ENCODE results near the gene FBXO4.

Gene FBXO4, protein sequence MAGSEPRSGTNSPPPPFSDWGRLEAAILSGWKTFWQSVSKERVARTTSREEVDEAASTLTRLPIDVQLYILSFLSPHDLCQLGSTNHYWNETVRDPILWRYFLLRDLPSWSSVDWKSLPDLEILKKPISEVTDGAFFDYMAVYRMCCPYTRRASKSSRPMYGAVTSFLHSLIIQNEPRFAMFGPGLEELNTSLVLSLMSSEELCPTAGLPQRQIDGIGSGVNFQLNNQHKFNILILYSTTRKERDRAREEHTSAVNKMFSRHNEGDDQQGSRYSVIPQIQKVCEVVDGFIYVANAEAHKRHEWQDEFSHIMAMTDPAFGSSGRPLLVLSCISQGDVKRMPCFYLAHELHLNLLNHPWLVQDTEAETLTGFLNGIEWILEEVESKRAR

DNA sequence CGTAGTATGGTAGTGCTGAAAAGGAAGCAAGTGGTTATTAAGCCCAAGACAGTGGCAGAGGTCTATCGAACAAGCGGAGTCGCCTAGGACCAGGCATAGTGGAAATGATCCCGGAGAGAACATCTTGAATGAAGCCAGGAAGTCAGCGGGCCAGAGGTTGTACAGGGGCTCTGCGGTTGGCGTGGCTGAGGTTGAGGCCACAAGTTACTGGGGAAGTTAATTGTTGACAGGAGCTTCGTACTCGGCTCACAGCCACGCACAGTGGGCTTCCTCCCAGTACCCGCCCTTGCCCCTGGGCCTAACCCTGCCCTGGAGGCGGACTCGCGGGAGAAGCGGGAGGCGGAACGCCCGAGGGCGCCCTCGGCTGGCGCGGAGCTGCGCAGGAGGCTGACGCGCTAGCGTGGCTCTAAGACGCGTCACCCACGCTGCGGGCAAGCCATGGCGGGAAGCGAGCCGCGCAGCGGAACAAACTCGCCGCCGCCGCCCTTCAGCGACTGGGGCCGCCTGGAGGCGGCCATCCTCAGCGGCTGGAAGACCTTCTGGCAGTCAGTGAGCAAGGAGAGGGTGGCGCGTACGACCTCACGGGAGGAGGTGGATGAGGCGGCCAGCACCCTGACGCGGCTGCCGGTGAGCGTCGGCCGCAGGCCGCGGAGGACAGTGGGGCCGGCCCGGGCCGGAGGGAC lies at the start of gene FBXO4:
Gene FBXO4 (plus strand): TSS at position 410 of the 683 bp plus-strand sequence. CDS start 29 bp downstream, at position 439.
- peaks cover 6% of the 10 kb centered on the region; the same call in 1 of the 2 replicates for H3K4me1 ChIP-seq
- H3K36me3 ChIP-seq (replicated peaks) = peaks cover 6% of the 10 kb centered on the region; the same call in 1 of the 2 replicates
- in situ Hi-C loops (cut with MboI; ENCODE audit: low sequenced_read_pairs) = no loop called here
- H3K9me3 ChIP-seq = no peaks in the 10 kb centered on the region
- H3K27me3 ChIP-seq (ENCODE audit: low read depth) = no peaks in the 10 kb centered on the region
- DNase-seq (ENCODE audit: low spot score in 2 of 2) = peak; percentile 38 to 84
- H3K4me3 ChIP-seq = peak within 1 kb of the TSS; percentile 49

DNA sequence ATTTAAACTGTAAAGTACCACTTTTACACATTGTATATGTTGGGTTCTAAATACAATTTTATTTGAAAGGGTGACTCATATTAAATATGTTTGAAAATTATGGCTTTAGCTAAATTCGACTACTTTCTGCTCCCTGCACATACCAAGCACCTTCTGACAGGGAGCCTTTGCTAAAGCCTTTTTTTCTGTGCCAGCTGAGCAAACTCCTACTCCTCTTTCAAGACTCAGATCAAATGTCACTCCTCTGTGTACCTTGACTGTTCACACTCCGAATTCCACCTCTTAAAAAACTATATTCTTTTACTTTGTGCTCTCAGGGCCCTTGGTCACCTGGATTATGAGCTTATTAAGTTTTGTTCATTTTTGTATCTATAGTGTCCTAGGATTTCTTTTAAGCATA lies 48.4 kb upstream of the FBXO4 start:
- Histone ChIP-seq H3K36me3 (replicated peaks) (no peaks in the 10 kb centered on the region), H3K9me3 (no peaks in the 10 kb centered on the region), H3K27me3 (ENCODE audit: low read depth) (peaks cover 20% of the 10 kb centered on the region), H3K4me3 (no peak overlapping the region), H3K4me1 (peaks cover 6% of the 10 kb centered on the region)
- in situ Hi-C loops (cut with MboI; ENCODE audit: low sequenced_read_pairs) = no loop called here
- no peak for DNase-seq (ENCODE audit: low spot score in 2 of 2)

DNA sequence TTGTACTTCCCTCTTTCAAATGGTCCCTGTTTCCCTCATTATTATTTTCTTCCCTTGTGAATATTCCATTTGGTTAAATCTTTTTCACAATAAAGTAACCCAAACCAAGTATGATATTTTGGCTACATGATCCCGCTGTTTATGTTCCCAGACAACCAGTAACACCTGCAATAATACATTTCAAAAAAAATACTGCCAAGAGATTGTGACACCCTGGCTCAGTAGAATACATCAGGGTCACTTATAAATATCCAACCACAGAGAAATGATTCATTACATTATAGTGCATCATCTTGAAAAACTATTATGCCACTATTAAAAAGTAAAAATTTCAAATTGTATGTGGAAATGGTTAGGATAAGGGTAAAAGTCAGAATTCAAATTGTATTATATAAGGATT lies 47.7 kb upstream of the FBXO4 start:
- in situ Hi-C loops (cut with MboI; ENCODE audit: low sequenced_read_pairs) = no loop called here
- H3K9me3 ChIP-seq = no peaks in the 10 kb centered on the region
- peaks cover 20% of the 10 kb centered on the region for H3K27me3 ChIP-seq (ENCODE audit: low read depth)
- DNase-seq (ENCODE audit: low spot score in 2 of 2) = no peak
- H3K4me3 ChIP-seq = no peak overlapping the region
- no peaks in the 10 kb centered on the region for H3K36me3 ChIP-seq (replicated peaks)
- peaks cover 6% of the 10 kb centered on the region for H3K4me1 ChIP-seq

DNA sequence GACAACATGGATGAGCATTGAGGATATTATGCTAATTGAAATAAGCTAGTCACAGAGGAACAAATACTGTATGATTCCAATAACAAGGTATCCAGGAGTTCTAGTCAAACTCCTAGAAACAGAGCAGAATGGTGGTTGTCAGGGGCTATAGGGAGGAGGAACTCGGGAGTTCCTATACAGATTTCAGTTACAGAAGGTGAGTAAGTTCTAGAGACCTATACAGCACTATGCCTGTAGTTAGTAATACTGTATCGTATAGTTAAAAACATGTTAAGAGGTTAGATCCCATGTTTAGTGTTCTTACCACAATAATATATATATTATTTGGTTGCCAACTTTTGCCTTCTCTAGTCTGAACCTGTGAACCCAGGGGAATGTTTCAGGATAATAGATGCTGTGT lies 46.9 kb upstream of the FBXO4 start:
- Histone ChIP-seq H3K9me3 (no peaks in the 10 kb centered on the region), H3K4me3 (no peak overlapping the region), H3K27me3 (ENCODE audit: low read depth) (peaks cover 20% of the 10 kb centered on the region), H3K4me1 (peaks cover 6% of the 10 kb centered on the region), H3K36me3 (replicated peaks) (no peaks in the 10 kb centered on the region)
- no peak for DNase-seq (ENCODE audit: low spot score in 2 of 2)
- in situ Hi-C loops (cut with MboI; ENCODE audit: low sequenced_read_pairs) = no loop called here

DNA sequence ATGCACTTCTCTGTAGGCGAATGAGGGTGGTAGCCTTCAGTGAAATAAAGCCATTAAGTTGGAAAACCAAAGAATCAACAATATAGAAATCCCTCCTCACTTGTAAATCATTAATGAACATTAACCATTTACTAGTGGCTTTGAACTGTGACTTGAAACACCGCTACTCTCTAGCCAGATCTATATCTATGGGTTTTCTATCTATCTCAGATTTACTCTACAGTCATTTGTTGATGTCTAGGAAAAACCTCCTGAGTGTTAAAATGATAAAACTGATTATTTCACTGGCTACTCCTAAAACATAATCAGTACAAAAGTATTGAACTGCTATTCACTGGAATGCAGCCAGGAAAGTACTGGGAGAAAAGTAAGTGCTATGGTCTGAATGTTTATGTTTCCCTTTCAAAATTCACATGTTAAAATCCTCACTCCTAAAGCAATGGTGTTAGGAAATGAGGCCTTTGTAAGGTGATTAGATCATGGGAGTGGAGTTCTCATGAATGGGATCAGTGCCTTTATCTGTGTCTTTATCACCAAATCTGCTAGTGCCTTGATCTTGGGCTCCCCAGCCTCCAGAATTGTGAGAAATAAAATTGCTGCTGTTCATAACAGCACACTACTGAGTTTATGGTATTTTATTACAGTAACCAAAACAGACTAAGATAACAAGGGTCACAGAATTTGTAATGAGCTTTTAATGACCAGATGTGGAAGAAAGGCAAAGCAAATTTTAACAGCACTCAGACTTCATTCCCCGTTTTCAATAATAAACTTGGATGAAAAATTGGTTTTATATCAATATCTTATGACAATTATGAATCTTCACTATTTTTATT lies 46.2 kb upstream of the FBXO4 start:
- Histone ChIP-seq H3K4me3 (no peak overlapping the region), H3K36me3 (replicated peaks) (no peaks in the 10 kb centered on the region), H3K9me3 (no peaks in the 10 kb centered on the region), H3K4me1 (peaks cover 6% of the 10 kb centered on the region), H3K27me3 (ENCODE audit: low read depth) (peaks cover 17% of the 10 kb centered on the region)
- in situ Hi-C loops (cut with MboI; ENCODE audit: low sequenced_read_pairs) = no loop called here
- DNase-seq (ENCODE audit: low spot score in 2 of 2) = peak in 1 of 2 experiments; percentile 60

DNA sequence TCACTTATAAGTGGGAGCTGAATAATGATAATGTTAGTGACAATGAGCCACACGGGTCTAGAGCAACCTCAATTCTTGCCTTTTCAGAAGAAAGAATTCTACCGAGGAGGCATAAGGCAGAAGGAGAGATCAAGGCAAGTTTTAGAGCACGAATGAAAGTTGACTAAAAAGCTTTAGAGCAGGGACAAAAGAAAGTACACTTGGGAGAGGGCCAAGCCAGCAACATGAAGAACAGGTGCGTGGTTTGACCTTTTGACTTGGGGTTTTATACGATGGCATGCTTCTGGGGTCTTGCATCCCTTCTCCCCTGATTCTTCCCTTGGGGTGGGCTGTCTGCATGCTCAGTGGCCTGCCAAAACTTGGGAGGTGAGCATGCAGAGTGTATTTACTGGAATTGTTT lies 42.3 kb upstream of the FBXO4 start:
- H3K4me1 ChIP-seq = peaks cover 6% of the 10 kb centered on the region
- peaks cover 4% of the 10 kb centered on the region for H3K27me3 ChIP-seq (ENCODE audit: low read depth)
- no peak for DNase-seq (ENCODE audit: low spot score in 2 of 2)
- in situ Hi-C loops (cut with MboI; ENCODE audit: low sequenced_read_pairs) = no loop called here
- no peaks in the 10 kb centered on the region for H3K9me3 ChIP-seq
- no peaks in the 10 kb centered on the region for H3K36me3 ChIP-seq (replicated peaks)
- no peak overlapping the region for H3K4me3 ChIP-seq

DNA sequence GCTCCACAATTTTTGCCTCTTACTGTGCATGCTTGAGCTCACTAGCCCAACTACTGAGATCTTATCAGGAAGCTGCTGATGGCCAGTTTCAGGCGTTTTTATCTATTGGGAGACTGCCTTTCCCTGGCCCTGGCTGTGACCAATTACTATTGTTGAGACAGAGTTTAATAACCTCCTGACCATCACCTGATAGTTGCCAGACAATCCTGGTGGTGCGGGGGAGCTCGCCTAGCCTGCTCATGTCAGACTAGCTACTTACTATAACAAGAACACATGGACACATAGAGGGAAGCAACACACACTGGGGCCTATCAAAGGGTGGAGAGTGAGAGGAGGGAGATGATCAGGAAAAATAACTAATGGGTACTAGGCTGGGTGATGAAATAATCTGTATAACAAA lies 41.8 kb upstream of the FBXO4 start:
- H3K36me3 ChIP-seq (replicated peaks) = no peaks in the 10 kb centered on the region
- no peak for DNase-seq (ENCODE audit: low spot score in 2 of 2)
- H3K9me3 ChIP-seq = no peaks in the 10 kb centered on the region
- H3K4me1 ChIP-seq = peaks cover 6% of the 10 kb centered on the region
- no peak overlapping the region for H3K4me3 ChIP-seq
- in situ Hi-C loops (cut with MboI; ENCODE audit: low sequenced_read_pairs) = no loop called here
- no peaks in the 10 kb centered on the region; the same call in 1 of the 2 replicates for H3K27me3 ChIP-seq (ENCODE audit: low read depth)

DNA sequence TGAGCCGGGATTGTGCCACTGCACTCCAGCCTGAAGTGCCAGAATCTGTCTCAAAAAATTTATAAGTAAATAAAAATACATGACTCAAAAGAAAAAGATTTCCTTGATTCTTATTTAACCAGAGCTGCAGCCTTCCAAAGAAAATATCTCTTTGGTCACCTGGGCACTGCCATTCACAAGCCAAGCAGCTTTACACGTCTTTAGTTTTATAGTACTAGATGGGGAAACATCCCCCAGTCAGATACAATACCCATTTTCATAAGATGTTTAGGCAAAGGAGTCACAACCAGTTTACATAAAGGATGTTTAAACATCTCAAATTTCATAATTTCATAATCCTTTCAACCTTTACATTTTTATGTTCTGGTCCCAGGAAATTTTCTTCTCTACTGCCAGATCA lies 41.1 kb upstream of the FBXO4 start:
- in situ Hi-C loops (cut with MboI; ENCODE audit: low sequenced_read_pairs) = no loop called here

DNA sequence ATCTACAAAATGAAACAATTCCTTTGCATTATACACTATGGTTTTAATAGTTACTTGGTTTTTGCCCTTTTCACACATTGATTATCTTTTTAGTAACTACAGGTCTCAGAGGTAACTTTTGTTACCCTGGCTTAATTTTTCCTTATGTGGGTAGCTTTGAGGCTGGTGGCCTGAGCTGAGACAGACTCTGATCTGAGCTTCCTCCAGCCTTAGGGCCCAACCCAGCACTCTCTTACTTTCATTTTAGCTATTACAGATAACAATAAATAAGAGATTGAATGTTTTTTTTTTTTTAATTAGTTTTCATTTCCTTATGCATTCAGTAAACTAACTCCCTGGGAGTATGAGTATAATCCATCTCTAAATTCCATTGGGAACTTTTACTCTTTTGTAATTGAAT lies 39.8 kb upstream of the FBXO4 start:
- no peak for DNase-seq (ENCODE audit: low spot score in 2 of 2)
- in situ Hi-C loops (cut with MboI; ENCODE audit: low sequenced_read_pairs) = no loop called here
- Histone ChIP-seq H3K36me3 (replicated peaks) (no peaks in the 10 kb centered on the region), H3K4me1 (peaks cover 3% of the 10 kb centered on the region; the same call in 1 of the 2 replicates), H3K4me3 (no peak overlapping the region), H3K9me3 (no peaks in the 10 kb centered on the region), H3K27me3 (ENCODE audit: low read depth) (no peaks in the 10 kb centered on the region)

More for the DNA sequence above, 41.1 kb upstream of the FBXO4 start:
- H3K4me1 ChIP-seq = peaks cover 3% of the 10 kb centered on the region; the same call in 1 of the 2 replicates
- no peaks in the 10 kb centered on the region for H3K27me3 ChIP-seq (ENCODE audit: low read depth)
- H3K4me3 ChIP-seq = no peak overlapping the region
- H3K9me3 ChIP-seq = no peaks in the 10 kb centered on the region
- no peaks in the 10 kb centered on the region for H3K36me3 ChIP-seq (replicated peaks)
- no peak for DNase-seq (ENCODE audit: low spot score in 2 of 2)

DNA sequence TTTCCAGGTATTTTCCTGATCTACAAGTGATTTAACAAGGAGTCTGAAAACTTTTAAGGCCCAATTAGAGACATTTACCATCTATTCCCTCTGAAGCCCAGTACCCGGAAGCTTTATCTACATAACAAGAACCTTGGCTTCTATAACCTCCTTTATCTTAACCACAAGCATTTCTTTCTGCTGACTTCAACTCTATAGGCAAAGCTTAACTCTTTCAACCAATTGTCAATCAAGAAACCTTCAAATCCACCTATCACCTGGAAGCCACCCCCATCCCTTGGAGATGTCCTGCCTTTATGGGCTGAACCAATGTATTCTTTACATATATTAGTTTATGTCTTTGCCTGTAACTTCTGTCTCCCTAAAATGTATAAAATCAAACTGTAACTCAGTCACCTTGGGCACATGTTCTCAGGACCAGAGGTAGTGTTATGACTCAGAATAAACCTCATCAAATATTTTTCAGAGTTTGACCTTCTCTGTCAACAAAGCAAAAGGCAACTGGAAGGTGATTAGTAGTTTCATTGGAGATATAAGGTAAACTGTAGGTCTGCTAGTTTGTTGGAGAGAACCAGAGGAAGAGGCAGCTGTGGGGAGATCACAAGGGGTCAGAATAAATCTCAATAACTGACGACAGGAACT lies 33.9 kb upstream of the FBXO4 start:
- H3K36me3 ChIP-seq (replicated peaks) = no peaks in the 10 kb centered on the region
- H3K4me3 ChIP-seq = no peak overlapping the region
- in situ Hi-C loops (cut with MboI; ENCODE audit: low sequenced_read_pairs) = no loop called here
- no peaks in the 10 kb centered on the region for H3K4me1 ChIP-seq
- no peaks in the 10 kb centered on the region for H3K9me3 ChIP-seq
- DNase-seq (ENCODE audit: low spot score in 2 of 2) = no peak
- peaks cover 7% of the 10 kb centered on the region for H3K27me3 ChIP-seq (ENCODE audit: low read depth)

DNA sequence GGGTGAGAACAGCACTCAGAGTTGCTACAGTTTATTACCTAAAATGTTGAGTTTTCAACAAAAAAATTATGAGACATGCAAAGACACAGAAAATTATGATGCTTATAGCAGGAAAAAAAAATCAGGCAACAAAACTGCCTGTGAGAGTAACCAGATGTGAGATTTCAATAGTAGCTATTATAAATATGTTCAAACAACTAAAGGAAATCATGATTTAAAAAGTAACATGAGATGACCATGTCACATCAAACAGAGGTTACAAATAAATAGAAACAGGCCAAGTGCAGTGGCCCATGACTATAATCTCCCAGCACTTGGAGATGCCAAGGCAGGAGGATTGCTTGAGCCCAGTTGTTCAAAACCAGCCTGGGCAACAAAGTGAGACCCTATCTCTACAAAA lies 33.0 kb upstream of the FBXO4 start:
- in situ Hi-C loops (cut with MboI; ENCODE audit: low sequenced_read_pairs) = no loop called here
- no peaks in the 10 kb centered on the region for H3K36me3 ChIP-seq (replicated peaks)
- peaks cover 12% of the 10 kb centered on the region for H3K27me3 ChIP-seq (ENCODE audit: low read depth)
- no peak overlapping the region for H3K4me3 ChIP-seq
- H3K9me3 ChIP-seq = no peaks in the 10 kb centered on the region
- no peak for DNase-seq (ENCODE audit: low spot score in 2 of 2)
- H3K4me1 ChIP-seq = no peaks in the 10 kb centered on the region

DNA sequence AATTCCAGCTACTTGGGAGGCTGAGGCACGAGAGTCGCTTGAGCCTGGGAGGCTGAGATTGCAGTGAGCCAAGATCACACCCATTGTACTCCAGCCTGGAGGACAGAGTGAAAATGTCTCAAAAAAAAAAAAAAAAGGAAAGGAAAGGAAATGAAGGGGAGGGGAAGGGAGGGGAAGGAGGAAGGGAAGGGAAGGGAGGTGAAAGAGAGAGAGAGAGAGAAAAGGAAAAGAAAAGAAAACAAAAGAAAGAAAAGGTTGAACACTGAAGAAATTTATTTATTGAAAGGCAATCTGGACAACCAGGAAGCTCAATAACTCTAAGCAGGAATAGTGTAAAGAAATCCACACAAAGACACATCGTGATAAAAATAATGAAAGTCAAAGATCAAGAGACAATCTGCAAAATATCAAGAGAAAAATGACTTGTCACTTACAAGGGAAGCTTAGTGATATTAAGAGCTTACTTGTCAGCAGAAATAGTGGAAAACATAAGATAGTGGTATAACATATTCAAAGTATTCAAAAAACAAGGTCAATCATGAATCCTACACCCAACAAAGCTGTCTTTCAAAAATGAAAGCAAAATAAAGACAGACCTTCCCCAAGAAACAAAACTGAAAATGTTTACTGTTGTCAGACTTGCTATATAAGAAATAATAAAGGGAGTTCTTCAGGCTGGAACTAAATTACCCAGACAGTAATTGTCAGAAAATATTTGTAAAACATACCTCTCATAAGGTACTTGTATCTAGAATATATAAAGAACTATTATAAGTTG lies 31.8 kb upstream of the FBXO4 start:
- in situ Hi-C loops (cut with MboI; ENCODE audit: low sequenced_read_pairs) = no loop called here
- Histone ChIP-seq H3K4me1 (no peaks in the 10 kb centered on the region), H3K4me3 (no peak overlapping the region), H3K36me3 (replicated peaks) (no peaks in the 10 kb centered on the region), H3K9me3 (no peaks in the 10 kb centered on the region), H3K27me3 (ENCODE audit: low read depth) (peaks cover 12% of the 10 kb centered on the region)
- no peak for DNase-seq (ENCODE audit: low spot score in 2 of 2)

DNA sequence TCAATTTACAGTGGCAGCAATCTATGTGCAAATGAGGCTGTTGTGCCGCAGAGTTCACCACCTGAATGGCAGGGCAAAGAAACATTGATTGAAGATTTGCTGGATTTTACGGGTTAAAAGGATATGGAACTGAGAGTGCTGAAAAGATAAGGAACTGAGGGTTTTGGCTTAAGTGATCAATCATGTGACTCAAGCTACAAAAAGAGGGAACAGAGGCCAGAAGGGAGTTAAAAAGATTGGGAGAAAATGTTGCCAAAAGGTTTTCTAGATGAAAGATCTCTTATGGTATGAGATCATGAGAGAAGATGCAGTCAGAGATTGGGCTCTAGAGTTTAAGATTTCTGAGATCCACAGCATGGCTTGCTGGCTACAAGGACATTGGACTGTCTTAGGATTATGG lies 28.9 kb upstream of the FBXO4 start:
- no peaks in the 10 kb centered on the region for H3K9me3 ChIP-seq
- no peaks in the 10 kb centered on the region for H3K36me3 ChIP-seq (replicated peaks)
- H3K4me3 ChIP-seq = no peak overlapping the region
- H3K4me1 ChIP-seq = peaks cover 11% of the 10 kb centered on the region
- in situ Hi-C loops (cut with MboI; ENCODE audit: low sequenced_read_pairs) = no loop called here
- H3K27me3 ChIP-seq (ENCODE audit: low read depth) = peaks cover 12% of the 10 kb centered on the region
- no peak for DNase-seq (ENCODE audit: low spot score in 2 of 2)
